Uterus (tissue), 2 donors: Measurements from ENCODE around the gene BRD2.

Experiments
- CTCF ChIP-seq, 4 experiments: fragments of 200-600 bp in 2 of 4; fragments of 450-650 bp in 2 of 4; sonication (generic) in 2 of 4; IDR thresholded peaks; one replicate each; pipeline ENCODE4 v1.5.1; 2016 to 2019; ENCODE audit warnings: antibody characterized with exemption in 4 of 4, mild to moderate bottlenecking in 2 of 4, moderate library complexity in 1 of 4
- POLR2A ChIP-seq, 2 donors: fragments of 450-650 bp; IDR thresholded peaks; one replicate each; pipeline ENCODE4 v1.6.1; 2016; ENCODE audit warnings: antibody characterized with exemption in 2 of 2, mild to moderate bottlenecking in 1 of 2, moderate library complexity in 1 of 2

- TF ChIP-seq CTCF (IDR thresholded peaks at IDR 0.05) (no peak), POLR2A (IDR thresholded peaks at IDR 0.05) (no peak)
Observed at GRCh38 chr6:33018418-33018817, 50.0 kb downstream of the BRD2 start.
